GM12878 (cell line): ENCODE data around the gene PIGQ. TPM values are rescaled to one million over a fixed set of nuclear protein-coding genes. Genes with fewer than 3 reads are reported as not detected.

Experiments
- ATAC-seq: fragments of 200-7000 bp; cut with Tn5 transposase; 3 replicates; pipeline ENCODE4 v1.9.1; 2020; ENCODE audit warnings: mild to moderate bottlenecking, moderate library complexity
- BruUV-seq: library from RNA; stranded (reverse); fragments of 400-500 nt; replicated peaks from 2 replicates; lab custom pipeline; 2021; lab: Mats Ljungman, UMichigan
- CTCF ChIA-PET: fragments of 300-600 bp; sonication (Branson Sonifier 250); formaldehyde crosslinking; extraction: SDS; loops from one replicate; lab custom pipeline; 2021; ENCODE audit warnings: inconsistent platforms; lab: Yijun Ruan, JAX
- POLR2A ChIA-PET: fragments of 350-600 bp; formaldehyde crosslinking; extraction: SDS; loops from one replicate; lab custom pipeline; 2021; ENCODE audit warnings: inconsistent platforms; lab: Charles Lee
- RAD21 ChIA-PET: fragments of 300-600 bp; sonication (Branson Sonifier 250); formaldehyde crosslinking; loops from one replicate; lab custom pipeline; 2023; ENCODE audit warnings: antibody characterized with exemption; ENCODE audit not compliant: unreplicated experiment; lab: Charles Lee
- SMC1A ChIA-PET: fragments of 300-600 bp; sonication (Branson Sonifier 250); formaldehyde crosslinking; loops from one replicate; lab custom pipeline; 2023; ENCODE audit not compliant: unreplicated experiment, uncharacterized antibody; lab: Charles Lee
- DNase-seq: peaks from one replicate; pipeline ENCODE4 v3.0.0-alpha.2; 2011; ENCODE audit warnings: low read depth, low spot score
- FAIRE-seq: peaks from 3 replicates; lab custom pipeline; 2011; peaks lifted over from hg19 to GRCh38; lab: Jason Lieb, UNC
- H2AFZ ChIP-seq: 2 replicates; pipeline ENCODE4 v1.6.0; 2011; ENCODE audit warnings: low read depth, low read length, control low read depth; ENCODE audit not compliant: control insufficient read depth
- H3K27ac ChIP-seq: 2 replicates; pipeline ENCODE4 v1.5.1; 2011; ENCODE audit warnings: control low read depth; ENCODE audit not compliant: control insufficient read depth, insufficient read depth
- H3K27me3 ChIP-seq, 2 experiments: replicated peaks in 1 of 2; 2 replicates each; pipeline versions ENCODE4 v1.6.0 to v1.6.1; 2011; ENCODE audit warnings: low read length in 1 of 2; ENCODE audit not compliant: control insufficient read depth in 2 of 2, insufficient read depth in 2 of 2
- H3K36me3 ChIP-seq, 2 experiments: 2 replicates each; pipeline ENCODE4 v1.5.1; 2011; ENCODE audit warnings: low read length in 1 of 2; ENCODE audit not compliant: control insufficient read depth in 2 of 2, insufficient read depth in 2 of 2
- H3K4me1 ChIP-seq: 2 replicates; pipeline ENCODE4 v1.6.1; 2011; ENCODE audit warnings: mild to moderate bottlenecking, low read length, moderate library complexity, mixed read lengths; ENCODE audit not compliant: control insufficient read depth, insufficient read depth
- H3K4me2 ChIP-seq: 2 replicates; pipeline ENCODE4 v1.6.0; 2011; ENCODE audit warnings: control low read depth; ENCODE audit not compliant: control insufficient read depth, insufficient read depth
- H3K4me3 ChIP-seq: fragments of 200-600 bp; sonication (generic); 2 replicates; pipeline ENCODE4 v1.5.1; 2016
- H3K79me2 ChIP-seq: 2 replicates; pipeline ENCODE4 v1.6.0; 2011; ENCODE audit warnings: low read length; ENCODE audit not compliant: control insufficient read depth, insufficient read depth
- H3K9ac ChIP-seq: 2 replicates; pipeline ENCODE4 v1.8.0; 2011; ENCODE audit warnings: low read length, control low read depth, mixed read lengths; ENCODE audit not compliant: control insufficient read depth, insufficient read depth
- H3K9me3 ChIP-seq: replicated peaks from 3 replicates; pipeline ENCODE4 v1.5.1; 2011; ENCODE audit warnings: mild to moderate bottlenecking, low read length; ENCODE audit not compliant: control insufficient read depth, insufficient read depth
- H4K20me1 ChIP-seq: 2 replicates; pipeline ENCODE4 v1.6.0; 2011; ENCODE audit not compliant: control insufficient read depth, insufficient read depth
- CBX3 ChIP-seq: fragments of 200-600 bp; sonication (generic); IDR thresholded peaks from 2 replicates; pipeline ENCODE4 v1.6.1; 2016; ENCODE audit warnings: low read depth, borderline replicate concordance
- NBN ChIP-seq: fragments of 450-650 bp; IDR thresholded peaks from 2 replicates; pipeline ENCODE4 v1.6.1; 2016
- NFXL1 ChIP-seq: fragments of 450-650 bp; IDR thresholded peaks from 2 replicates; pipeline ENCODE4 v1.6.1; 2017; ENCODE audit warnings: antibody characterized with exemption, mild to moderate bottlenecking, borderline replicate concordance
- STAT1 ChIP-seq: fragments of 450-650 bp; conservative IDR thresholded peaks from 2 replicates; pipeline ENCODE4 v1.6.1; 2014; ENCODE audit warnings: antibody characterized with exemption, mild to moderate bottlenecking
- ZZZ3 ChIP-seq: IDR thresholded peaks from 2 replicates; pipeline ENCODE4 v1.6.1; 2011; ENCODE audit warnings: low read depth; ENCODE audit not compliant: control insufficient read depth, insufficient read length
- WGBS: methylation state at CpG from one replicate; pipeline ENCODE4 v1.1.6; 2016; ENCODE audit warnings: low lambda C conversion rate; ENCODE audit not compliant: insufficient replicate concordance, insufficient coverage; ENCODE audit errors: missing lambda C conversion rate; 5-methylcytosine and 5-hydroxymethylcytosine counted together
- in situ Hi-C: fragments of 300-500 bp; cut with MboI; formaldehyde crosslinking; loops from 9 replicates; pipeline ENCODE4 v1.14.3; 2018; ENCODE audit warnings: mixed read lengths
- intact Hi-C: fragments of 100-400 bp; cut with micrococcal nuclease; formaldehyde crosslinking; loops from one replicate; pipeline ENCODE4 v1.14.2; 2022; ENCODE audit not compliant: unreplicated experiment
- polyA plus RNA-seq, 11 experiments: library from polyadenylated mRNA; depleted of rRNA in 4 of 11; unstranded in 6 of 11; stranded (reverse) in 5 of 11; fragments of >200 nt; fragmentation: Nextera tagmentation in 4 of 11; fragmentation: Illumina TruSeq in 1 of 11; extraction: Ambion mirVana in 4 of 11; extraction: Trizol in 1 of 11; gene quantifications; 1 replicate in 1 of 11; 2 replicates in 10 of 11; pipeline versions ENCODE4 v1.2.1 to v1.2.3, GENCODE V29; 2011 to 2016; ENCODE audit warnings: inconsistent platforms in 2 of 11, missing spikeins in 2 of 11, low read depth in 1 of 11
- total RNA-seq, 4 experiments: library from RNA; depleted of rRNA in 3 of 4; stranded (reverse); fragments of >200 nt in 3 of 4; fragmentation: Illumina TruSeq in 1 of 4; extraction: Trizol in 1 of 4; gene quantifications; 2 replicates each; pipeline versions ENCODE4 v1.2.1 to v1.2.3, GENCODE V29; 2013 to 2021
- TF ChIP-seq, protein P1 (sequence below): fragments of 450-650 bp; IDR thresholded peaks from 2 replicates; pipeline ENCODE4 v1.6.1; 2017; ENCODE audit warnings: borderline replicate concordance
- TF ChIP-seq, protein P2 (sequence below): IDR thresholded peaks from 2 replicates; pipeline ENCODE4 v1.6.1; 2012; ENCODE audit warnings: improper control_type of control experiment, low read depth, low read length; ENCODE audit not compliant: insufficient replicate concordance

Gene PIGQ
- total and polyA plus RNA-seq, 10 of the 15 experiments (the other 5 are each of a cell fraction or from before 2014, with no cell fraction given): 1.8 to 31.3 (median 17.5) TPM; not detected in 1

DNA sequence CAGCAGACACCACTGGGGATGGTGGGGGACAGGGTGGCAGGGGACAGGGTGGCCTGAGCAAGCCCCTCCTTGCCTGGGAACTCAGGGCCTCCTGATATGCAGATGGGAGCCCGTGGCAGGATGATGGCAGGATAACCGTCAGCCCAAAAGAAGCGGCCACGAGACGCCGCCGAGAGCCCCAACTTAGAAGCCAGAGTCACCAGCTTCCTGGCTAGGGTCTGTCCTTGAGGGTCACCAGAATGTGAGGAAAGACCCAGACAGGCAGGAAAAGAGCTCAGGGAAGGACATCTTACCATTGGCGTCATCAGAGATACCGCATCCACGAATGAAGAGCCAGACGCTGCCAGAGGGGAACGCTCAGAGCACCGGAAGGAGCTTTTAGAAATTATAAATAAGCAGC, 39.5 kb downstream of the PIGQ start:
- no peak for ATAC-seq
- in situ Hi-C loops: no loop called here
- DNase-seq: no peak
- FAIRE-seq: no peak
- SMC1A ChIA-PET: no interaction called here
- intact Hi-C loops: no loop called here
- no TSS peak for BruUV-seq
- H3K4me3 ChIP-seq: no peak overlapping the region
- no peaks in the 10 kb centered on the region for H4K20me1 ChIP-seq
- CTCF ChIA-PET: interaction anchor here (1.1 to 2.0 kb wide), 4 partner anchors 9 to 38 kb away, joined by 3 to 4 read pairs (median 4); no protein-coding TSS in a partner anchor
- no peaks in the 10 kb centered on the region for H3K27me3 ChIP-seq
- TF ChIP-seq CBX3: no peak
- TF ChIP-seq, protein P1, sequence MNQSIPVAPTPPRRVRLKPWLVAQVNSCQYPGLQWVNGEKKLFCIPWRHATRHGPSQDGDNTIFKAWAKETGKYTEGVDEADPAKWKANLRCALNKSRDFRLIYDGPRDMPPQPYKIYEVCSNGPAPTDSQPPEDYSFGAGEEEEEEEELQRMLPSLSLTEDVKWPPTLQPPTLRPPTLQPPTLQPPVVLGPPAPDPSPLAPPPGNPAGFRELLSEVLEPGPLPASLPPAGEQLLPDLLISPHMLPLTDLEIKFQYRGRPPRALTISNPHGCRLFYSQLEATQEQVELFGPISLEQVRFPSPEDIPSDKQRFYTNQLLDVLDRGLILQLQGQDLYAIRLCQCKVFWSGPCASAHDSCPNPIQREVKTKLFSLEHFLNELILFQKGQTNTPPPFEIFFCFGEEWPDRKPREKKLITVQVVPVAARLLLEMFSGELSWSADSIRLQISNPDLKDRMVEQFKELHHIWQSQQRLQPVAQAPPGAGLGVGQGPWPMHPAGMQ: no peak
- TF ChIP-seq ZZZ3: no peak
- no peak for TF ChIP-seq NBN
- no peak for TF ChIP-seq STAT1
- TF ChIP-seq, protein P2, sequence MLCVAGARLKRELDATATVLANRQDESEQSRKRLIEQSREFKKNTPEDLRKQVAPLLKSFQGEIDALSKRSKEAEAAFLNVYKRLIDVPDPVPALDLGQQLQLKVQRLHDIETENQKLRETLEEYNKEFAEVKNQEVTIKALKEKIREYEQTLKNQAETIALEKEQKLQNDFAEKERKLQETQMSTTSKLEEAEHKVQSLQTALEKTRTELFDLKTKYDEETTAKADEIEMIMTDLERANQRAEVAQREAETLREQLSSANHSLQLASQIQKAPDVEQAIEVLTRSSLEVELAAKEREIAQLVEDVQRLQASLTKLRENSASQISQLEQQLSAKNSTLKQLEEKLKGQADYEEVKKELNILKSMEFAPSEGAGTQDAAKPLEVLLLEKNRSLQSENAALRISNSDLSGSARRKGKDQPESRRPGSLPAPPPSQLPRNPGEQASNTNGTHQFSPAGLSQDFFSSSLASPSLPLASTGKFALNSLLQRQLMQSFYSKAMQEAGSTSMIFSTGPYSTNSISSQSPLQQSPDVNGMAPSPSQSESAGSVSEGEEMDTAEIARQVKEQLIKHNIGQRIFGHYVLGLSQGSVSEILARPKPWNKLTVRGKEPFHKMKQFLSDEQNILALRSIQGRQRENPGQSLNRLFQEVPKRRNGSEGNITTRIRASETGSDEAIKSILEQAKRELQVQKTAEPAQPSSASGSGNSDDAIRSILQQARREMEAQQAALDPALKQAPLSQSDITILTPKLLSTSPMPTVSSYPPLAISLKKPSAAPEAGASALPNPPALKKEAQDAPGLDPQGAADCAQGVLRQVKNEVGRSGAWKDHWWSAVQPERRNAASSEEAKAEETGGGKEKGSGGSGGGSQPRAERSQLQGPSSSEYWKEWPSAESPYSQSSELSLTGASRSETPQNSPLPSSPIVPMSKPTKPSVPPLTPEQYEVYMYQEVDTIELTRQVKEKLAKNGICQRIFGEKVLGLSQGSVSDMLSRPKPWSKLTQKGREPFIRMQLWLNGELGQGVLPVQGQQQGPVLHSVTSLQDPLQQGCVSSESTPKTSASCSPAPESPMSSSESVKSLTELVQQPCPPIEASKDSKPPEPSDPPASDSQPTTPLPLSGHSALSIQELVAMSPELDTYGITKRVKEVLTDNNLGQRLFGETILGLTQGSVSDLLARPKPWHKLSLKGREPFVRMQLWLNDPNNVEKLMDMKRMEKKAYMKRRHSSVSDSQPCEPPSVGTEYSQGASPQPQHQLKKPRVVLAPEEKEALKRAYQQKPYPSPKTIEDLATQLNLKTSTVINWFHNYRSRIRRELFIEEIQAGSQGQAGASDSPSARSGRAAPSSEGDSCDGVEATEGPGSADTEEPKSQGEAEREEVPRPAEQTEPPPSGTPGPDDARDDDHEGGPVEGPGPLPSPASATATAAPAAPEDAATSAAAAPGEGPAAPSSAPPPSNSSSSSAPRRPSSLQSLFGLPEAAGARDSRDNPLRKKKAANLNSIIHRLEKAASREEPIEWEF: no peak
- TF ChIP-seq NFXL1: no peak
- H3K4me2 ChIP-seq: no peak overlapping the region
- no peaks in the 10 kb centered on the region for H3K4me1 ChIP-seq
- no peak overlapping the region for H3K9ac ChIP-seq
- no peak overlapping the region for H3K27ac ChIP-seq
- 91% methylated on average over 13 of the region's 13 CpGs for WGBS
- H3K9me3 ChIP-seq: peaks cover 3% of the 10 kb centered on the region; the same call in 1 of the 3 replicates
- no peak overlapping the region for H2AFZ ChIP-seq
- H3K36me3 ChIP-seq: no peaks in the 10 kb centered on the region
- POLR2A ChIA-PET: interaction anchor here (1.0 kb wide), 1 partner anchor 27 kb away, joined by 4 read pairs; the partner anchor contains the start of gene METTL26
- no peaks in the 10 kb centered on the region for H3K79me2 ChIP-seq
- RAD21 ChIA-PET: no interaction called here
